Activated T-cell treated with anti-CD3 and anti-CD28 coated beads for 48 hours (primary cell): ENCODE results near the gene SLC44A3.

Experiments used
- DNase-seq: peaks from one replicate; pipeline ENCODE4 v3.0.0-alpha.2; 2020; ENCODE audit warnings: low read depth

SLC44A3 gene

GRCh38 chr1:94875794-94876193 is 55.6 kb downstream of the SLC44A3 start:
- DNase-seq = no peak

DNA sequence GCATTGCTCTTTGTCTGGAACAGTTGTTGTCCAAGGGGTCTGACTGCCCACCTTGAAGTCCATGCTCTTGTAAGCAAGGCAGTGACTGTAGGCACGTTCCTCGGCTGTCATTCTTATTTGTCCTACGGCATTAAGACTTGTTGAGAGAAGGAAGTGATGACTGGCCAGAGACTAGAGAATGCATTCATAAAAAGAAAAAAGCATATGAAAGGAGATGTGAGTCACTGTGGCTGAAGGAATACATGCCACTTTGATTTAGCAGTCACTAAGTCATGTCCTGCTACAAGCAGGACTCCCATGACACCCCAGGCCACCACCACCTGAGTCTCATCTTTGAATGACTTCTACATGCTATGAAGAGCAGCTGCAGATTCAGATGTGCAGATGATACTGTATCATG is 56.2 kb downstream of the SLC44A3 start:
- DNase-seq = no peak

DNA sequence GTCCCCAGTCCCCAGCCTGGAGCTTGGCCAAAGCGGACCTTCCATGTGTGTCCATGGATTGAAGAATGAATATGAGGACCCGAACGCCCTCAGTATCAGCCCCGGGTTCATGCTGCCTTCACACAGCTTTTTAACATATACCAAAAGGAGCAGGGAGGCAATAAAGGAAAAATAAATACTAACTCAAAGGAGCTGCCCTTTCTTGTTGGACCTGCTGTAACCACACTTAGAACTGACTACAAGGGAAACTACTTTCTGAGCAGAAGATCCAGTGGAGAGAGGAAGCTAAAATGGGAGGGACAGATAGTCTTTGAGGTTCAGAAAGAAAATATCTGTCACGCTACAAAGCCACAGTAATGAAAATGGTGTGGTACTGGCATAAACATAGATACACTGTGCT is 58.2 kb downstream of the SLC44A3 start:
- no peak for DNase-seq

DNA sequence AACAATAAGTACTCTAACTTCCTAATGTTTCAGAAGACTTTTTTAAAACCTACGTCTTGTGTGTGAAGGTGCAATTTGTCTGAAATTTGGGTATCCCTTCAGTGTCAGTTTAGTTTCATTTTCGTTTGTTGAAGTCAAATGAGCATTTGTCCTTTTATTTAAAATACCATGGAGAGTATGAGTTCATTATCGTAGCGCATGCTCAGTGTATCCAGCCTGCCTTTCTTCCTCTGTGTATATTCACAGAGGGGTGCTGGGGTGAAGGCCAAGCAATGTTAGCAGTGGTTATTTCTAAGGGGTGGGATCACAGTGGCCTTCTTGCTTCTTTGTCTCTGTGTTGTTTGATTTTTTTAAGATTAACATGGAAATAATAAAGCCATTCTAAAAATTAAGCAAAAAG is 63.5 kb downstream of the SLC44A3 start:
- no peak for DNase-seq

- no peak for DNase-seq
Measured at GRCh38 chr1:94884106-94884505, 63.9 kb downstream of the SLC44A3 start.

GRCh38 chr1:94884507-94884906 is 64.3 kb downstream of the SLC44A3 start:
- no peak for DNase-seq

DNA sequence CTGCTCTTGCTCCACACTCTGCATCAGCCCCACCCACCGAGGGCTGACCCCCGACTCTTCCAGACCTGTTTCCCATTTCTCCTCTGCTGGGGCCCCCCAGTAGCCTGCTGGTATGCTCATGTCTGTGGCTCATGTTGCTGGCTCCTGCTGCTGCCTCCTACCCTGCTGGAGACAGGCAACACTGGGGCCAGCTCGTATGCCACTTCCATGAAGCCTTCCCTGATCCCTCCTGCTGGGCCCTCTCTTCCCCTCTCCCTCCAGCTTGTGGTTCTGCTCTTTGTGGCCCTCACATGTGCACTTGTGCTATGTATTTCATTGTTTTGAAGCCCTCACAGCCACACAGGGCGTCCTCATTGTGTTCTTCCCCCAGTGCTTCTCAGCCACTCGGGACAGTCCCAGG is 66.2 kb downstream of the SLC44A3 start:
- DNase-seq = no peak

- no peak for DNase-seq
Measured at GRCh38 chr1:94887106-94887505, 66.9 kb downstream of the SLC44A3 start.

- DNase-seq = no peak
Measured at GRCh38 chr1:94887603-94888171, 67.5 kb downstream of the SLC44A3 start.

GRCh38 chr1:94888201-94888600 is 68.0 kb downstream of the SLC44A3 start:
- no peak for DNase-seq

- no peak for DNase-seq
Measured at GRCh38 chr1:94892604-94893254, 72.6 kb downstream of the SLC44A3 start.

DNA sequence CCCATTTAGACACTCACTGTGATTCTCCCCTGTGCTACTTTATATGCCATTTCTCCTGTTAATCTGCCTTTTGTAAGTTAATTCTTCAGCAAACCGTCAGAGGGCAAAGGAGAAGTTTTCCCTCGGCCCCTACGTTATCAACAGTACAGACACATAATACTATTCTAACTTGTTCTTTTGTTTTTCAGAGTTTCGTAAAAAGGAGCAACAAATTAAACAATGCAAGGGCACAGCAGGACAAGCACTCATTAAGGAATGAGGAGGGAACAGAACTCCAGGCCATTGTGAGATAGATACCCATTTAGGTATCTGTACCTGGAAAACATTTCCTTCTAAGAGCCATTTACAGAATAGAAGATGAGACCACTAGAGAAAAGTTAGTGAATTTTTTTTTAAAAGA is 74.5 kb downstream of the SLC44A3 start:
- DNase-seq = no peak

DNA sequence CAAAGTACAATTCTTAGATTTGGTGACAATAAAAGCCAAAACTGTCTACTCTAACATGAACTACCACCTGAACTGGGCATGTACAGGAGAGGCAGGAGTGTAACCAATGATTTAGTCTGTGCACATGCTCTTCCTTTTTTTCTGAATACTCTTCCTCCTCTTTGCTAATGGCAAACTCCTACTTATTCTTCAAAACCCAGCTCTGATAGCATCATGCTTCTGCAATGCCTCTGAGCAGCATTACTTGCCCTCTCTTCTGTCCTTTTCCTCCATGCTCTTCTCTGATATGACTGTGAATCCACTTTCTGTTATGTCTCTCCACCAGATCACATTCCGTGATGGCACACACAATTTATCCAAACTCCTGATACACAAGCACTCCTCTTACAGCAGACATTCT is 75.4 kb downstream of the SLC44A3 start:
- no peak for DNase-seq

- no peak for DNase-seq
Measured at GRCh38 chr1:94898491-94899385, 78.6 kb downstream of the SLC44A3 start.

GRCh38 chr1:94899756-94900155 is 79.6 kb downstream of the SLC44A3 start:
- DNase-seq = no peak

DNA sequence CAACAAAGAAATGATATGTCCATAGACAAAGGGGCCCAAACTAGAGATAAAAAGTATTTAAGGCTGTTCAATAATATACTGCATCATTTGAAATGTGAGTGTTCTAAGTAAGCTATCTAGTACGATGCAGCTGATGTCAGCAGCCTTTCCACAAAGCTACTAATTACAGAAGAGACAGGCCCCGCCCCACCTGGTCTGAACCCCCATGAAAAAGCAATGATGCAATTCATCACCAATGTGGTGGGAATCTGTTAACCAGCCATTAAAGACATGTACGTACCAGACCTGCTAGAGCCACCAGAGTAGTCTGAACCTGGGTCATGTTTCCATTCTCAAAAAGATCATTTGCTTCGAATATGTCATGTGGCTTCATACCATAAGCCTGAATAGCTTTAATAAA is 81.7 kb downstream of the SLC44A3 start:
- no peak for DNase-seq

GRCh38 chr1:94903280-94904009 is 83.3 kb downstream of the SLC44A3 start:
- no peak for DNase-seq

DNA sequence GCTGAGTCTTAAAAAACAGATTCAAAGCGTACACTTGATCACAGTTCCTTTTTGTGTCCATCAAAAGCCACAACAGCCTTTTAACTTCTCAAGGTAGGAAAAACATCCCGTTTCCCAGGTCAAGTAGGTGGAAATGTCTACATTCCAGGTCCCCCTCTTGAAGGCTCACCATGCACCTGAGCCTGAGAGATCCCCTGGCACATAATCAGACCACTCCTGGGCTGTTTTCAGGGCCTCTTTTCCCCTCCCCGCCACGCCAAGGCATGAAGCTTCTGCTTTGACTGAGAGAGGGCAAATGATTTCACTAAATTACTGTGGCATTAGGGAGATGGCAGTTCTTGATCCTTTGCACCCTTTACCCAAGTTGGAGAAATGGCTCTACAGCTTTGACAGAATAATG is 85.0 kb downstream of the SLC44A3 start:
- no peak for DNase-seq

DNA sequence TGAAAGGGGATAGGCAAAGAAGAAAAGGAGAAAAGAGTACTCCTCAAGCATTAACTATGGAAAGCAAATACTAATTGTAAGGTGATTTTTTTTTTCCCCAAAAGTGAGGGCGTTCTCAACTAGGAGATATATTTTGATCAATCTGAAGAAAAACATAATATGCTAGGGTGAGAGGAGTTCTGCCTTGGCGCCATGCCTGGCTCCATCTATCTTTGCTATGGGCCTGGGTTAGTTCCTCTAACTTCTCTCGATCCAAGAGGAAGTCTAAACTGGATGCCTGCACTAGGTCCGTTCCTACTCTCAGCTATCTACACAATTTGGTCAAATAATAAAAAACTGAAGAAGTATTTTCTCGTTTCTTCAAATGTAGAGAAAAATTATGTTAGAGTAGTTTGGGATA is 86.2 kb downstream of the SLC44A3 start:
- no peak for DNase-seq

- no peak for DNase-seq
Measured at GRCh38 chr1:94907136-94907535, 87.0 kb downstream of the SLC44A3 start.

DNA sequence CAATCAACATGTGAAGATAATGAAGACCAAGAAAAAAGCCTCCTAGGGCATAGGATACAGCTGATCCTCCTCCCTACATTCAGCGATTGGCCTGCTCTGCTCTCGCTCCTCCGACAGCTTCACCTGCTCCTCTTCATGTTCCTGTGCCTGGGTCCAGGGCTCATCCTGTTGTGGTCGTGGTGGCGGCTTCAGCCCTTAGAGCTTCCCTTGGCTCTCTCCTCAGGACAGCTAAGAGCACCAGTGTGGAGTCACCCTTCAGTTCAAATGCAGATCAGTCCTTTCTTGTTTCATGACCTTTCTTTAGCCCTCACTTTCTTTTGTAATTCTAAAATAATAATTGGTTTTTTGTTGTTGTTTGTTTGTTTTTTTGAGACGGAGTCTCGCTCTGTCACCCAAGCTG is 88.0 kb downstream of the SLC44A3 start:
- no peak for DNase-seq

DNA sequence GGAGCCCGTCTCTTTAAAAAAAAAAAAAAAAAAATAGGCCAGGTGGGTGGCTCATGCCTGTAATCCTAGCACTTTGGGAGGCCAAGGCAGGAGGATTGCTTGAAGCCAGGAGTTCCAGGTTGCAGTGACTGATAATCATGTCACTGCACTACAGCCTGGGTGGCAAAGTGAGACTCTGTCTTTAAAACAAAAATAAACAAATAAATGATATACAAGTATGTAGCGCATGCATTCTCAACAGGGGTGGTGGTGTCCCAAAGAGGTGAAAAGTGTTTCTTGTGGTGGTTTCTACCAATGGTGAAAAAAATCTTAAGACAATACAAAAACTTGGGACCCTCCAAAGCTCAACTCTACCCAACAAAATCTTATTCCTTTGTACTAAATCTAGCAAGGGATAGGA is 88.8 kb downstream of the SLC44A3 start:
- DNase-seq = no peak

GRCh38 chr1:94909486-94909885 is 89.3 kb downstream of the SLC44A3 start:
- no peak for DNase-seq
